Gastroesophageal sphincter (tissue), 3 donors: Measurements from ENCODE around the gene CTNNA2.

Experiments
- CTCF ChIP-seq, 4 experiments: fragments of 200-600 bp in 2 of 4; fragments of 450-650 bp in 2 of 4; sonication (generic) in 1 of 4; IDR thresholded peaks; one replicate each; pipeline ENCODE4 v1.5.1; 2017 to 2019; ENCODE audit warnings: antibody characterized with exemption in 4 of 4, mild to moderate bottlenecking in 2 of 4, moderate library complexity in 2 of 4
- EP300 ChIP-seq: sonication (generic); formaldehyde crosslinking; IDR thresholded peaks from one replicate; pipeline ENCODE4 v1.6.1; 2017; ENCODE audit warnings: antibody characterized with exemption, mild to moderate bottlenecking
- POLR2A ChIP-seq, 2 donors: fragments of 450-650 bp; IDR thresholded peaks; one replicate each; pipeline ENCODE4 v1.6.1; 2017; ENCODE audit warnings: antibody characterized with exemption in 2 of 2, mild to moderate bottlenecking in 2 of 2, moderate library complexity in 1 of 2
- POLR2AphosphoS5 ChIP-seq: sonication (generic); formaldehyde crosslinking; IDR thresholded peaks from one replicate; pipeline ENCODE4 v1.6.1; 2017; ENCODE audit warnings: antibody characterized with exemption

- TF ChIP-seq EP300, result no peak
- no peak for TF ChIP-seq CTCF (IDR thresholded peaks at IDR 0.05)
- TF ChIP-seq POLR2A (IDR thresholded peaks at IDR 0.05), result no peak
- TF ChIP-seq POLR2AphosphoS5, result no peak
Measured at GRCh38 chr2:80395251-80395650, 882.4 kb downstream of the CTNNA2 start.
